ENCODE measurements around the gene ITGAD.

- TF ChIP-seq, protein P1, sequence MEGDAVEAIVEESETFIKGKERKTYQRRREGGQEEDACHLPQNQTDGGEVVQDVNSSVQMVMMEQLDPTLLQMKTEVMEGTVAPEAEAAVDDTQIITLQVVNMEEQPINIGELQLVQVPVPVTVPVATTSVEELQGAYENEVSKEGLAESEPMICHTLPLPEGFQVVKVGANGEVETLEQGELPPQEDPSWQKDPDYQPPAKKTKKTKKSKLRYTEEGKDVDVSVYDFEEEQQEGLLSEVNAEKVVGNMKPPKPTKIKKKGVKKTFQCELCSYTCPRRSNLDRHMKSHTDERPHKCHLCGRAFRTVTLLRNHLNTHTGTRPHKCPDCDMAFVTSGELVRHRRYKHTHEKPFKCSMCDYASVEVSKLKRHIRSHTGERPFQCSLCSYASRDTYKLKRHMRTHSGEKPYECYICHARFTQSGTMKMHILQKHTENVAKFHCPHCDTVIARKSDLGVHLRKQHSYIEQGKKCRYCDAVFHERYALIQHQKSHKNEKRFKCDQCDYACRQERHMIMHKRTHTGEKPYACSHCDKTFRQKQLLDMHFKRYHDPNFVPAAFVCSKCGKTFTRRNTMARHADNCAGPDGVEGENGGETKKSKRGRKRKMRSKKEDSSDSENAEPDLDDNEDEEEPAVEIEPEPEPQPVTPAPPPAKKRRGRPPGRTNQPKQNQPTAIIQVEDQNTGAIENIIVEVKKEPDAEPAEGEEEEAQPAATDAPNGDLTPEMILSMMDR (IDR thresholded peaks at IDR 0.05): no peak
- TF ChIP-seq EZH2 (IDR thresholded peaks at IDR 0.05; ENCODE audit: borderline replicate concordance, insufficient read depth, low read depth, low read length, poor library complexity, severe bottlenecking): no peak
Observed at GRCh38 chr16:31380201-31380600, 12.9 kb upstream of the ITGAD start.
